NCI-H226 (cell line): ENCODE measurements around the gene CPNE7.
"Not testable (repeated sequence)": the region's sequence is repeated elsewhere in the genome, so short reads cannot be mapped to it uniquely, and the experiment has no call there.

Source experiments
- DNase-seq: peaks from one replicate; pipeline ENCODE4 v3.0.0-alpha.2; 2015

The CPNE7 gene

GRCh38 chr16:89629827-89630610 lies 54.5 kb downstream of the CPNE7 start:
- DNase-seq: no peak

DNA sequence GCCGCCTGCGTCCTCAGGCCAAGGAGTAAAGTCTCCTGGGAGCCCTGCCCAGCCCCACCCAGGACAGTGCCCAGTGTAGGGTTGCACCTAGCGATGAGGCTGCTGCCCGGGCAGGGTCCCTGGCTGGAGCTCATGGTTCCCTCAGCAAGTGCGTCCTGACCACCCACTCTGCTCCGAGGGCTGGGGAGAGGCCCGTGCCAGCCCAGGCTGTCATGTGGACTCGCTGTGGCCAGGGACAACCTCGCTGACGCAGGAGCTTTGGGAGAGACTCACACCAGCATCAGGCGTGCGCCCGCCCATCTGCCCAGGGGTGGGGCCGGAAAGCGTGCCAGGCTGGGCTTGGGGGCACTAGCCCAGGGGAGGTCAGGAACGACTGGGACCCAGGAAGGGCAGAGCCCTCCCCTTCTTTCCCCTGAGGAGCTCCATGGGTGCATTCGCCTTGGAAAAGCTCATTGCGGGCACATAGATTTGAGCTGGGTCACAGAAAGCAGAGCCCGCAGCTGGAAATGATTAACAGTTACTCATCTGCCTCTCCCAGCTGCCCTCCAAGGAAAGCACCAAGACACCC lies 57.6 kb downstream of the CPNE7 start:
- DNase-seq: peak; percentile 41

DNA sequence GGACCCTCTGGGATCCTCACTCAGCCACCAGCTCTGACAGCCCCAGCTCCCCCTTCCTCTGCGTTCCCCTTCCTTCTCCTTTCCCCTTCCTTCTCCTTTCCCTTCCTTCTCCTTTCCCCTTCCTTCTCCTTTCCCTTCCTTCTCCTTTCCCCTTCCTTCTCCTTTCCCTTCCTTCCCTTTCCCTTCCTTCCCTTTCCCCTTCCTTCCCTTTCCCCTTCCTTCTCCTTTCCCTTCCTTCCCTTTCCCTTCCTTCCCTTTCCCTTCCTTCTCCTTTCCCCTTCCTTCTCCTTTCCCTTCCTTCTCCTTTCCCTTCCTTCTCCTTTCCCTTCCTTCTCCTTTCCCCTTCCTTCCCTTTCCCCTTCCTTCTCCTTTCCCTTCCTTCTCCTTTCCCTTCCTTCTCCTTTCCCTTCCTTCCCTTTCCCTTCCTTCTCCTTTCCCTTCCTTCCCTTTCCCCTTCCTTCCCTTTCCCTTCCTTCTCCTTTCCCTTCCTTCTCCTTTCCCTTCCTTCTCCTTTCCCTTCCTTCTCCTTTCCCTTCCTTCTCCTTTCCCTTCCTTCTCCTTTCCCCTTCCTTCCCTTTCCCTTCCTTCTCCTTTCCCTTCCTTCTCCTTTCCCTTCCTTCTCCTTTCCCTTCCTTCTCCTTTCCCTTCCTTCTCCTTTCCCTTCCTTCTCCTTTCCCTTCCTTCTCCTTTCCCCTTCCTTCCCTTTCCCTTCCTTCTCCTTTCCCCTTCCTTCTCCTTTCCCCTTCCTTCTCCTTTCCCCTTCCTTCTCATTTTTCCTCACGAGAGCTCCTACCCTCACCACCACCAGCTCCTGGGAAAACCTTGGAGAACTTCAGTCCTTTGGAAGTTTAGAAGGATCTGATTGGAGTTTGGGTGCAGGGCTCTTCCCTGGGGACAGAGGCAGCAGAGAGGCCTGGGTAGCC lies 59.2 kb downstream of the CPNE7 start:
- DNase-seq: not testable (repeated sequence)

GRCh38 chr16:89636663-89637062 lies 61.1 kb downstream of the CPNE7 start:
- no peak for DNase-seq

DNA sequence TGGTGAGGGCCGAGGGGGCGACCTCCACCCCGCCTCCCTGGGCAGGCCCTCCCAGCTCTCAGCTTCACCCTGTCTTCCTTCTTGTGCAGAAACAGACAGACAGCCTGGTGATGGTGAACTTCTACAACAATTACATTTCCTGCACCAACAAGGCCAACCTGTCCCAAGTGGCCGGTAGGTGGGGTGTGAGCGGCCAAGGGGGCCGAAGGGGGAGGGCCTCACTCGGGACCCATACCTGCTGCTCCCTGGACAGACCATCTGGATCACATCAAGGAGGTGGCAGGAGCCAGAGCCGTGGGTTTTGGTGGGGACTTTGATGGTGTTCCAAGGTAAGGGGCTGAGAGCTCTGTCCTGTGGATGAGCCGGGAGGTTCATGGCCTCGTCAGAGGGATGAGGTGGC lies 61.8 kb downstream of the CPNE7 start:
- no peak for DNase-seq

- no peak for DNase-seq
Observed at GRCh38 chr16:89638455-89638854, 62.9 kb downstream of the CPNE7 start.

DNA sequence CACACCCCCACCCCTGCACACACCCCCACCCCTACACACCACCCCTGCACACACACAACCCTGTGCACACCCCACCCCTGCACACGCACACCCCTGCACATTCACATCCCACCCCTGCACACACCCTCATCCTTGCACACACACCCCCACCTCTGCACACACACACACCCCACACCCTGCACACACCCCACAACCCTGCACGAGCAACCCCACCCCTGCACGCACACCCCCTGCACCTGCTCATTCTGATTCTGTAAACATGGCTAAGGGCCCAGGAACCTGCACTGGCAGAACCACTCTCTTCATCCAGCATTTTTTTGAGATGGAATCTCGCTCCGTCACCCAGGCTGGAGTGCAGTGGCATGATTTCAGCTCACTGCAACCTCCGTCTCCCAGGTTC lies 63.8 kb downstream of the CPNE7 start:
- no peak for DNase-seq

DNA sequence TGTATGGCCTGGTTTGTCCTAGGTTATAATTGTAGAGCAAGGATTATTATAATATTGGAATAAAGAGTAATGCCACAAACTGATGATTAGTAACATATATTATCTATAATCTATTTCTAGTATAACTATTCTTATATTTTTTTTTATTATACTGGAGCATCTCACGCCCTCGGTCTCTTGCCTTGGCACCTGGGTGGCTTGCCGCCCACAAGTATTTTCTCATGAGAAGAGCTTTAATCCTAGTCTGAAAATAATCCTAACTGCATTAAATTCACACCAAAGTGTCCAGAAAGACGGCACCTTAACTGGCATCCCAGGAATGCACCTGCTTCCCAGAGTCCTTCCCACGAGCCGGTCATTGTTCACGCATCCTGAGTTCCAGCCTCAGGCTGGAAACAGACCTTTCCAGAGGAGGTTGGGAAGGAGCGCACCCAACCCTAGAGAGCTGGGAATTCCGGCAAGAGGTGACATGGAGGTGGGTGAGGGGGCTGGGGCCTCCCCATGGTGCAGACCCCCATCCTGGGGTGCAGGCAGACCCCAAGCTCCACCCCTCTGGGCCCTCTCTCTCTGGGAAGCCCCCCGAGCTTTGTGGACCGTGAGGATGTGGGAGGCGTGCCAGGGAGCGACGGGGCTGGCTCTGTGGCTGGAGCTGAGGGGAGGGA lies 66.0 kb downstream of the CPNE7 start:
- DNase-seq: peak; percentile 12

GRCh38 chr16:89642574-89642973 lies 67.0 kb downstream of the CPNE7 start:
- DNase-seq: no peak

DNA sequence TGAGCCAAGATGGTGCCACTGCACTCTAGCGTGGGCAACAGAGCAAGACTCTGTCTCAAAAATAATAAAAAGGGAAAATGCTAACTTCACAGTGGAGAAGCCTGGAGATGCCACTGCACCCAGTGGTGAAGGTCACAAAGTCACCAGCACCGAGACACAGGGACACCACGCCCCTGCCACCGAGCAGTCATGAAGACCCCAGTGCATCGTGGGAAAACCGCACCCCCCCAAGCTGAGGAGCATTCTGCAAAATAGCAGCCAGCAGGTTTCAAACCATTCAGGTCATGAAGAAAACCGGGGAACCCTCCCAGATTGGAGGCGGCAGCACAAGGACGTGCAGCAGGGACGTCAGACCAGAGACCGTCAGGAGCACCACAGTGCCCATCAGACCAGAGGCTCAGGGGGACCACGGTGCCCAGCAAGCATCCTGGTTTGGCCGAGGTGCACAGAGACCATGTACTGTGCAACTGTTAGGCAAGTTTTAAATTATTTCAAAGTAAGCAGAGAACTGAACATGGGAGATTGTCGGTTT lies 68.3 kb downstream of the CPNE7 start:
- DNase-seq: no peak

GRCh38 chr16:89645122-89645521 lies 69.6 kb downstream of the CPNE7 start:
- no peak for DNase-seq

DNA sequence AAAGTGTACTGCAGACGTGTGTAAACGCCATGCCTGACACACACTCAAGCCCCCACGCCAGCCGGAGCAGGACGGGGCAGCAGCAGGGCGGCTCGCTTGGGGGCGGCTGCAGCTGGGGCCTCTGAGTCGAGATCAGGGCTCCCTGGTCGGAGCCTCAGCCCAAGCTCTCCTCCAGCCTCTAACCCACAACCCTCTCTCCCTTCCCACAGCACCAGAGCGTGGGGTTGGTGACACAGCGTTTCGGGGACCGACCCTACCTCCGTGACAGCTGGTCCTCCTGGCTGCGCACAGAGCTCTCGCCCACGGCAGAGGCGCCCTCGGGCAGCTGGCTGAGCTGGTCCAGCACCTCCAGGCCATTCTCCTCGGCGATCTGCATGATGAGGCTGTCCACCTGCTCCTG lies 70.7 kb downstream of the CPNE7 start:
- DNase-seq: no peak
